Measurements from ENCODE around the gene GNG2.

The GNG2 gene

DNA sequence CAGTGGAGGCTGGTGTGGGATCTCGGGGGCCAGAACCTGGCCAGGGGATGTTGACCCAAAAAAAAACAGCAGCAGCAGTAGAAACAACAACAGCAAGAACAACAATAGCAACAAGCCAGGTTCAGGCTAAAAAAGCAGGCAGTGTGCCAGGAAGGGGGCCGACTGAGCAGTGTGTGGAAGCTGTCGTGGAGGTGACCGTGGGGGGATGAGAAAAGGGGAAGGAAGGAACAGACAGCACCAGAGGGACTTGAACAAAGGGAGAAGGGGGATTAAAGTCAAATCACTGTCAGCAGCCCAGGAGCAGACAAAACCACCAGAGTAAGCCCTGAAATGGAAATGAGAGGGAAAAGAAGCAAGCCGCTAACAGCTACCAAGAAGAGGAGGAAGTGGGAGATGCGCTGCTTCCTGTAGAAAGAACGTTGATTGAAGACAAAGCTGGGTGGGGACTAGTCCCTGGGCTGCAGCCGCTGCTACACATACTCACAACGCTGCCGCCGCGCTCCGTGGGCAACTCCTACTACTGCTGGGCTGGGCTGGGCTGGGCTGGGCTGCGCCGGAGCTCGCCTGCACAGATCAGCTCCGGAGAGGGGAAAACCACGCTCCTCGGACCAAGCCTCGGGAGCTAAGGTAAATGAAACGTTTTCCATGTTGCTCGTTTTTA lies at the start of gene GNG2:
Gene GNG2 (plus strand): TSS at position 449 of the 661 bp plus-strand sequence. CDS start 90,067 bp downstream, outside the sequence.
- peak; percentile 52 to 70 for DNase-seq (ENCODE audit: low read depth in 2 of 2)

GRCh38 chr14:51811706-51812105 lies 48.7 kb upstream of the GNG2 start:
- DNase-seq (ENCODE audit: low read depth in 2 of 2): no peak

DNA sequence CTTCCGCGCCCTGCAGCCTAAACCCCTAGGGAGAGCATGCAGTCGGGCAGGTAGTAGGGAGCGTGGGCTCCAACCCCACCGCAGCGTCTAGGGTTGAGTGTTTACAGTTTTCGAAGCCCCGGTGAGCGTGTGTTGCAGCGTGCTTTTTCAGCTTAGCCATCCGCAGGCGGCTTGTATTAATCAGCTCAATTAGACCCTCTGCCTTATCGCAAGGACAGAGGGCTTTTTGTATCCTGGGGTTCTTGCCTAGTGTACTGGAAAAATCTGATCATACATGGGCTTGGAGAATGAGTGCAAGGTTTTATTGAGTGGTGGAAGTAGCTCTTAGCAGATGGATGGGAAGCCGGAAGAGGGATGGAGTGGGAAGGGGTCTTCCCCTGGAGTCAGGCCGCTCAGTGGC lies 44.4 kb upstream of the GNG2 start:
- no peak for DNase-seq (ENCODE audit: low read depth in 2 of 2)

DNA sequence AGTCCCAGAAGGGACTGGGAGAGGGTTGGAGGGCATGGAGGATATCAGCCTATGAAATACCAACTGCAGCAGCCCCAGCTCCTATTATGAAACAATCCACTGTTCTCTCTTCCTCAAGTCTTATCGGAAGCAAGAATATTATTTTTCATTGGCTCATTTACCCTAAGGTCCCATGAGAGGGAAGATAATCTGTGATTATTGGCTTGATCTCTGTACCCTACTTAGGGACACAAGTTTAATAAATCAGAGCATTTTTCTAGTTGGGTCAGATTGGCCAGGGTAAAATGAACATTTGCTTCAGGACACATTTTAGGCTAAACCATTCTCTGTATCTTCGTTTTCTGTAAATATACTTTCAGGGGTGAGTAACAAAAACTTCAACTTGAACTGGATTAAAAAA lies 43.1 kb upstream of the GNG2 start:
- no peak for DNase-seq (ENCODE audit: low read depth in 2 of 2)

GRCh38 chr14:51818748-51819380 lies 41.5 kb upstream of the GNG2 start:
- DNase-seq (ENCODE audit: low read depth in 2 of 2): no peak

- DNase-seq (ENCODE audit: low read depth in 2 of 2): no peak
These were observed 38.6 kb upstream of the GNG2 start for GRCh38 chr14:51821822-51822221.

- DNase-seq (ENCODE audit: low read depth in 2 of 2): no peak
These were observed 37.9 kb upstream of the GNG2 start for GRCh38 chr14:51822499-51822898.

DNA sequence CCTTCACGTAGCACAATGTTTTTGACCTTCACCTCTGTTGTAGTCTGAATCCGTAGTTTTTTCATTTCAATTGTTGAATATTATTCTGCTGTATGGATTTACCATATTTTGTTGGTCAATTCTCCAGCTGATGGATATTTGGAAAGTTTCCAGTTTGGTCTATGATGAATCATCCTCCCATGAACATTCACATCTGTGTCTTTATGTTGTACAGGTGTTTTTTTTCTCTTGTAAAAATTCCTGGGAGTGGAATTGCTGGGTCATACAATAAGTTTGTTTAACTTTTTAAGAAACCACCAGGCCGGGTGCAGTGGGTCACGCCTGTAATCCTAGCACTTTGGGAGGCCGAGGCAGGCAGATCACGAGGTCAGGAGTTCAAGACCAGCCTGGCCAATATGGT lies 36.7 kb upstream of the GNG2 start:
- DNase-seq (ENCODE audit: low read depth in 2 of 2): no peak

- no peak for DNase-seq (ENCODE audit: low read depth in 2 of 2)
These were observed 36.2 kb upstream of the GNG2 start for GRCh38 chr14:51824191-51824590.

DNA sequence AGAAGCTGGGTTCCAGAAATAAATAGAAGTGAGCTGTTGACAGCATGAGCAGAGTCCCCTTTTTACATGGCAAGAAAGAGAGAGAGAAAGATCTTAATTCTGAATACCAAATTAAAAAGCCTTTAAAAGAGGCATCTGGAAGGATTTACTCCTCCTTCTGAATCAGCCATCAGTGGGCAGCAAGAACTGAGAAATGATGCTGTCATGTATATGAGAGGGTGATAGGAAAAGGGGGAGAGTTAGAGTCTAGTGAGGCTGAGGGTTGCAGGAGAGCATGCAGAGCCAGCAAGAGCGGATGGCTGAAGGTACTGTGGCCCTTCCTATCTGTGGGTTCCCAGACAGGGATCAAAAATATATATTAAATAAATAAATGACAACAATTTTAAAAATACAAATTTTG lies 34.5 kb upstream of the GNG2 start:
- DNase-seq (ENCODE audit: low read depth in 2 of 2): no peak

DNA sequence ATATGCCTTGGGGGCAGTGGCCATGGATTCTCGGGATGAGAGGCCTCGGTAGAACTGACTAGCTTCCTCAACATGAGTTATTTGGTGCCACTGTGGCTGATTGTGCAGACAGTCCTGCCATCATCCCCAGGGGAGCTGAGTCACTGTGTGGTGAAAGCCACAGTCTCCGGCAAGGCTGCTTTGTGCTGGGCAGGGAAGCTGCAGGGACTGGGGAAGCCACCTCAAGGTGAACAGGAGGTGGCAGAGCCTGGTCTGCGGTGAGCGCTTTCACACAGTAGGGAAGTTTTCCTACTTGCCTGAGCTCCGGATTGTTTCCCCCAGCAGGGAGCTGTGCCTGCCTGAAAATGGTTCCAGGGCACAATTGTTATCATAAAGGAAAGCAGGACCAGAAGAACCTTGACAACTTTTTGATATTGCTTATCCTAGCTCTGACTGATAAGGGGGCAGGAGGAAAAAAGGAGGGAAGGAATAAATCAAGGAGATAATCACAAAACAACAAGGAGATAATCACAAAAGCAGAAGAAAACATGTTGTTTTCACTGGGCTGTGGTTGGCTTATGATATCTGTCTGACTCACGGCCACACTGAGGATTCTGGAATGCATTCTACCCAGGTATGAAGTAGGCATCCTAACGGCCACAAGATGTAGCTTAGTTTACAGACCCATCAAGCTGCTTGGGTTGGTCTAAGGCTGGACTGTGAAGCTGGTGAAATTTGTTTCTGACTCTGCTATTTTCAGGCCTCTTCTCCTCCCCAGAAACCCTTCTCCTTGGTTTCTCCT lies 32.2 kb upstream of the GNG2 start:
- DNase-seq (ENCODE audit: low read depth in 2 of 2): peak; percentile 54 to 56

DNA sequence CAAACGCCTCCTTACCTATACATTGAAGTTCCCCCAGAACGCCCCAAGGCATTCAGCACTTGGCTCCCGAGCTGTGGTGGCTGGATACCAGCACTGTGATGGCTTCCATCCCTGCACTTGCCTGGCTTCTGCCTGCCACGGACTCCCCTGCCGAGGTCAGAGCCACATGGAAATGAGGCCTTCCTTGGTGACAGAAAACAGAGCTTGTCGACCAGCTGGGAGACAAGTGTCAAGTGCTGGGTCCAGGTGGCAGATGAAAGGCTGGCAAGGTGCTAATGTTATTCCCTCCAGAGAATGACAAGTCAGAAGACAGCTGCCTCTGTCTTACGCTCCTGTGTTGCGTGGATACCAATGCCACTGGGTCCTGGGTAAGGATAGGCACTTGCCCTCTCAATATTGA lies 26.2 kb upstream of the GNG2 start:
- no peak for DNase-seq (ENCODE audit: low read depth in 2 of 2)

DNA sequence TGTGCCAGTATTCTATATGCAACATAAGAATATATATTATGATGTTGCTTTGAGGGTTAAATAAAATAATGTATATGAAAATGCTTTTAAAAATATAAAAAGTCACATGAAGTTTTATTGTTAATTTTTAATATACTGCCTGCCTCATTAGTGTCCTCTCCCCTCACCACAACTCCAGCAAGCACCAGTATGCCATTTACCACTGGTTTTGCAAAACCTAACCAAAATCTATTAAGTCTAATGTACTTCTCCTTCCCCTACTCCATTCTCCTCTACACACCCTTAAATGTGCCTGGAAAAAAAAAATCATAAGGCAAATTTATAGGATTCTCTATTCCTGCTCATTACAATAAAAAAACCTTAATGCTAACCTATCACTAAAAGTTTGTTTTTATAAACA lies 24.0 kb upstream of the GNG2 start:
- DNase-seq (ENCODE audit: low read depth in 2 of 2): no peak

GRCh38 chr14:51844081-51844881 lies 16.1 kb upstream of the GNG2 start:
- no peak for DNase-seq (ENCODE audit: low read depth in 2 of 2)

GRCh38 chr14:51845811-51846210 lies 14.6 kb upstream of the GNG2 start:
- no peak for DNase-seq (ENCODE audit: low read depth in 2 of 2)

DNA sequence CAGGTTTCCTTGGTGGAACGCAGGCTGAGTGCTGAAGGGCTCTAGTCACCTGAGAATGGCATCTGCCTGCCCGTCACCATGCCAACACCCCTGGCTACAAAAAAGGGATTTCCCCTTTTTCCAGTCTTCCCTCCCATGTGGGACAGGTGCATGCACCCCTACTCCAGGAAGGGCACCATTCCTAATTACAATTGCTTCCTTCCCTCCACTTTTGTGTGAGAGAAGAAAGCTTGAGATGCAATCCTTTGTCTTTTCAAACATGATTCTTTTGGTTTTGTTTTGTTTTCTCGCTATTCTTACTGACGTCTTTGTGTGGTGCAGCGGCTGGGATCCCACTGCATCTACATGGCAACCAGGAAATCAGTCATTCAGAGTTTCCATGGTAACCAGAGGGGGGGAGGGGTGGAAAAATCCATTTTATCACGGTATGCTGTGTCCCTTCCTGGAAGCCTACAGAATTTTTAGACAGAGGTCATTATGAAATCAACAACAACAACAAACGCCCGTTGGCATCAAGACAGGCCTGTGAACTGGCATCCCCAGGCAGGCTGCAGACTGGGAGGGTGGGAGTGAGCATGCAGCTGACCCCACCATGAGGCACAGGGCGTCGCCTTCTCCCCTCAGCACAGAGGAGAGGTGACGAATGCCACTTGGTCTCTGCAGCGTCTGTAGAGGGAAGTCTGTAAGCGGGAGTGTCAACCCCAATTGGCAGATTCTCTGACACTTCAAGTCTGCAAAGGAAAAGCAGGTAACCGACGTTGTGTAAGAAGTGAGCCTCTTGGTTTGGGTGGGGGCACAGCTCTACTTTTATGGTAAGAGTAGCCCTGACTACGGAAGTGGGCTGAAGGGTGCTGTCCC lies 13.6 kb upstream of the GNG2 start:
- peak; percentile 68 to 81 for DNase-seq (ENCODE audit: low read depth in 2 of 2)

DNA sequence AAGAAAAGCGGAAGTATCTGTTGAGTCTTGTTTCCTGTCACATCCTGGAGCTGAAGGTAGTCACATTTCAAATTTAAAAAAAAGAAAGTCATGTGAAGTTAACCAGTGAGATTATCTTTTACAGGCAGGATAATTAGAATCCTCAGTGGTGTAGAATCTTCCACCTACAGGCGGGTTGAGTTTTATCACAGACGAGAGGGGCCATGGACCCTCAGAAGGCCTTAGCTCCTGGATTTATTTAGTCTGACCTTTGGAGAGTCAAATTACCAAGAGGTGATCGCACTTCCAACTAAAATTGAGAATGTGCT lies 13.0 kb upstream of the GNG2 start:
- DNase-seq (ENCODE audit: low read depth in 2 of 2): no peak

DNA sequence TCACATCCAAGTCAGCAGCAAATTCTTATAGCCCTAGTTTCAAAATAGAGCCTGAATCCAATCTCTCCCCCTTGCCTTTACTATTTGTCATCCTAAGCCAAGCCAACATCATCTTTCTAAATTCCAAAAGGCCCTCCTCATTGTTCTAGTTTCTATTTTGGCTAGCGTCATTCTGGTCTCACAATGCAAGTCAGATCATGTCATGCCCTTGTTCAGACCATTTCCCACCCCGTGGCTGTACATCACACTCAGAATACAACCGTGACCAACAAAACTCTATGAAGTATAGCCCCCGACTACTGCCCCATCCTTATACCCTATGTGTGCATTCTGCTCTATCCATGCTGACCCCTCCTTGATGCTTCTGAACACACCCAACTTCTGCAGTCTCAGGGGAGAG lies 12.3 kb upstream of the GNG2 start:
- DNase-seq (ENCODE audit: low read depth in 2 of 2): no peak

DNA sequence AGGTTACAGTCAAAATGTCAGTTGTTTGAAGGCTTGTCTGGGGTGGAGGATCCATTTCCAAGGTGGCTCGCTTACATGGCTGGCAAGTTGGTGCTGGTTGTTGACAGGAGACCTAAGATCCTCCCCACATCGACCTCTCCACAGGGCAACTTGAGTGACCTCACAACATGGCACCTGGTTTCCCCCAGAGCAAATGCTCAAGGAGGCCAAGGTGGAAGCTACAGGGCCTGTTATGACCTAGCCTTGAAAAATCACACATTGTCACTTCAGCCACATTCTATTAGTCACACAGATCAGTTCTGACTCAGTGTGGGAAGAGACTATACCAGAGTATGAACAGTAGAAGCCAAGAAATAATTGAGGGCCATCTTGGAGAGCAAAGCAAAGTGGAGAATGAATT lies 11.3 kb upstream of the GNG2 start:
- no peak for DNase-seq (ENCODE audit: low read depth in 2 of 2)

DNA sequence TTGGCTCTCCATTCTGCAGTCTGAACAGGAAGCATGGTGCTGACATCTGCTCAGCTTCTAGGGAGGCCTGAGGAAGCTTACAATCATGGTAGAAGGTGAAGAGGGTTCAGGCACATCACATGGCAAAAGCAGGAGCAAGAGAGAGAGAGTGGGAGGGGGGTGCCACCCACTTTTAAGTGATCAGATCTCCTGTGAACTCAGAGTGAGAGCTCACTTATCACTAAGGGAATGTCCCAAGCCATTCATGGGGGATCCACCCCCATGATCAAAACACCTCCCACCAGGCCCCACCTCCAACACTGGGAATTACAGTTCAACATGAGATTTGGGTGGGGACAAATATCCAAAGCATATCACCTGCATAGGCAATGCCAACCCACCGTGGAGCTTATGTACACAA lies 9.8 kb upstream of the GNG2 start:
- DNase-seq (ENCODE audit: low read depth in 2 of 2): no peak

DNA sequence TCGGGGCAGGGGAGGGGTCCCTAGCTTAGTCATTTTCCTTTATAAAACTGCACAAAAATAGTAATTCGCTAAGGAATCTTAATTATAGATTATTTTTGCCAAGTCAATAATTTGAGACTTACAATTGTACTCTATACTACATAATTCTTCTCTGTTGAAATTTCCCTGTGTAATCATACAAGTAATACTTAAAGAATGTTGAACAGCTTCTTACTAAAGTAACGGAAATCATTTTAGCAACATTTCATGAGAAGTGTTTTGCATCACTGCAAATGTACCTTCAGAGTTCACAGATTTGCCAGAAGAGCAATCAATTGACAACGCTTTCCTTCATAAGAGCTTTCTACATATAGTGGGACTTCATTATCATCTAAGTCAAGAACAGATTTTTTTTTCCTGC lies 7.9 kb upstream of the GNG2 start:
- DNase-seq (ENCODE audit: low read depth in 2 of 2): no peak
